Measurements from ENCODE around the gene H1-8.

GRCh38 chr3:129579991-129580390, 37.0 kb downstream of the H1-8 start:
- no peak for TF ChIP-seq POLR2A (IDR thresholded peaks at IDR 0.05)
- no peak for TF ChIP-seq CTCF (IDR thresholded peaks at IDR 0.05)
- TF ChIP-seq POLR2AphosphoS5 (IDR thresholded peaks at IDR 0.05), result no peak
- TF ChIP-seq EP300 (IDR thresholded peaks at IDR 0.05; ENCODE audit: low read depth), result no peak

Data from transverse colon (tissue), 4 donors.